RWPE1 (cell line): ENCODE data around the gene IL2RA.

ENCODE experiments used
- CTCF ChIA-PET: fragments of 350-600 bp; sonication (Branson Sonifier 250); formaldehyde crosslinking; extraction: SDS; loops from one replicate; lab custom pipeline; 2021; lab: Yijun Ruan, JAX
- POLR2A ChIA-PET: fragments of 400-600 bp; formaldehyde crosslinking; extraction: SDS; loops from one replicate; lab custom pipeline; 2020; ENCODE audit warnings: antibody characterized with exemption; ENCODE audit not compliant: low non-redundant PET; lab: Yijun Ruan, JAX
- DNase-seq: peaks from one replicate; pipeline ENCODE4 v3.0.0; 2012; ENCODE audit warnings: low spot score
- H3K27ac ChIP-seq: fragments of 450-650 bp; 2 replicates; pipeline ENCODE4 v1.5.1; 2017
- CTCF ChIP-seq: fragments of 450-650 bp; conservative IDR thresholded peaks from 2 replicates; pipeline ENCODE4 v1.5.1; 2017; ENCODE audit warnings: low read depth, mild to moderate bottlenecking

Gene IL2RA

DNA sequence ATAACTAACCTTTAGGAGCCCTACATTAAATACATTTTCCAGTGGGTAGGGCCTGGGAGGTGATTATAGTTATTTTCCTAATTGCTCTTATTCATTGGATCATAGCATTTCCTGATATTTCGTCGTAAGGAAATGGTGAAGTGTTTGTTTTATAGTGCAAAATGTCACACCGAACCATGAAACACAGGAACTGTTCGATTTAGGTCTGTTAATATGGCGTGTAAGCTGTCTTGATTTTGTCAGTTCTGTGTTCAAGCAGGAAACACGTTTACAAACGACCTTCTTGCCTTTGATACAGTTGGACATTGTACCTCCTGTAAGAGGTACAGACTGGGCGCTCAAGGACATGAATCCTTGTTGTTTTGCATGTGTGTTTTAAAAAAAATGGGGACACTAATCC, 41.4 kb upstream of the IL2RA start:
- no peak for DNase-seq
- ChIA-PET POLR2A (no interaction called here), CTCF (no interaction called here)
- H3K27ac ChIP-seq, result no peak overlapping the region
- no peak for TF ChIP-seq CTCF

DNA sequence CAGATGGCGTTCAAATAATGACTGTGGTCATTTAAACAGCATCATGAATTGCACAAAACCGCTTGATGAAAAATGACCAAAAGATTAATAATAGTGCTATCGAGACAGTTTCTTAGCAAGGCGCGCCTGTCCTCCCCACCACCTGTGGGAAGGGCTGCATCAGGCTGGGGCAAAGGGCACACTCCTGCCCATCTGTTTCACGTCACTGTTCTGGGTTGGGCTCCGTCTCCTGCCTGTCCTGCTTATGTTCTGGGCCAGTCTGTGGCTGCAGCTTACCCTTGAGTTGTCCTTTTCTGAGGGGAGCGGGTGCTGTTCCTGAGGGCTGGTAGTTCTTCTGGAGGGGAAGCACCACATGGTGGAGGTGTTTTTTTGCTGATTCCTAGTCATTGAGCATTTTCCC, 40.0 kb upstream of the IL2RA start:
- DNase-seq, result no peak
- TF ChIP-seq CTCF, result no peak
- CTCF ChIA-PET, result no interaction called here
- POLR2A ChIA-PET, result no interaction called here
- H3K27ac ChIP-seq, result no peak overlapping the region

GRCh38 chr10:6101181-6101580, 39.0 kb upstream of the IL2RA start:
- no peak for DNase-seq
- no peak overlapping the region for H3K27ac ChIP-seq
- no peak for TF ChIP-seq CTCF
- POLR2A ChIA-PET, result no interaction called here
- CTCF ChIA-PET, result interaction anchor here (1.2 kb wide), 1 partner anchor 301 kb away, joined by 6 read pairs; no protein-coding TSS in a partner anchor

DNA sequence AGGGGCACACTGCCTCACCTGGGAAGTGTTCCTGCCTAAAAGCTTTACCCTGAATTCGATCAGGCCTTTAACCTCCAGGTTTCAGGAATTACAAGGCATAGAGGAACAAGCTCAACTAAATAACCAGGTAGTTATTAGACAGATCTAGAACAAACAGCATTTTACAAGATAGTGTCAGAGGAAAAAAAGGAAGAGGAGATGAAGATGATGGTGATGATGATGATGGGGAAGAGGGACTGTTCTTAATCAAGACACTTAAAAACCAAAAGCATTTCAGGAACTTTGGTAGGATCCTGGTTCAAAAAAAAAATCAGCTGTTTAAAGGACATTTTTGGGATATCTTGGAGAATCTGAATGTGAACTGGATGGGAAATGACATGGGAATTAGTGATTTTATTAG, 38.2 kb upstream of the IL2RA start:
- no peak overlapping the region for H3K27ac ChIP-seq
- ChIA-PET CTCF (interaction anchor here (1.2 kb wide), 1 partner anchor 301 kb away, joined by 6 read pairs; no protein-coding TSS in a partner anchor), POLR2A (no interaction called here)
- DNase-seq, result no peak
- no peak for TF ChIP-seq CTCF

GRCh38 chr10:6098156-6098555, 36.0 kb upstream of the IL2RA start:
- DNase-seq, result no peak
- no peak overlapping the region for H3K27ac ChIP-seq
- POLR2A ChIA-PET, result no interaction called here
- CTCF ChIA-PET, result no interaction called here
- TF ChIP-seq CTCF, result no peak

DNA sequence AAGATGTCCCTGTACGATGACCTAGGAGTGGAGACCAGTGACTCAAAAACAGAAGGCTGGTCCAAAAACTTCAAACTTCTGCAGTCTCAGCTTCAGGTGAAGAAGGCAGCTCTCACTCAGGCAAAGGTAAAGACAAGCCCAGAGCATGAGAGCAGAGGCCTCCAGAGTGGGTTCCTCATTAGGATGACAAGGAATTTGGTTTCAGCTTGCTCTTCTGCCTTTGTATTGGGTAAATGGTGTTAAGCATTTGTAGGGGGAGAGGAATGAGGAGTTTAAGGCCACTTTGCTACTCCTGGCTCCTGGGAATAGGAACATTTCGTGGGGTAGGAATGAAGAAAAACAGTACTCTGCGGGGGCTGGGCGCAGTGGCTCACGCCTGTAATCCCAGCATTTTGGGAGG, 34.9 kb upstream of the IL2RA start:
- DNase-seq, result no peak
- ChIA-PET POLR2A (no interaction called here), CTCF (interaction anchor here (0.6 kb wide), 1 partner anchor 142 kb away, joined by 4 read pairs; no protein-coding TSS in a partner anchor)
- no peak overlapping the region for H3K27ac ChIP-seq
- no peak for TF ChIP-seq CTCF
